ENCODE measurements around the gene LCE1F.

Gene LCE1F

DNA sequence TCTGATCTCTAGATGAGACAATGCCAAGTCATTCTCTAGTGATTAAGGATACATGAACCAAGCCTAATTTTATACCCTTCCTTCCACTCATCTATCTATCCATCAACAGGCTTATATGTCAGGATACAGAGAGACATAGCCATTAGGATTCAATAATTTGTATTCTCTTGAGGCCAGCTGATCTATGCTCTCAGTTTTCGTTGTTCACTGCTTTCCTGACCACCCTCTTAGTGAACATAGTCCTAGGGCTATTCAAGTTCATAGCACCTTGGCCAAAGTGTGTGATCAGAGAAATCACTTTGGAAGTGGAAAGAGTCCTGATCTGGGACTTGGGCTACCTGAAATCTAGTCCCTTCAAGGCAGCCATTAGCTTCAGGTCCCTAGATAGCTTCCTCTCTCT, 21.4 kb upstream of the LCE1F start:
- CTCF ChIA-PET = no interaction called here
- POLR2A ChIA-PET = no interaction called here
- no peak for DNase-seq (ENCODE audit: low read depth, low spot score)
- TF ChIP-seq CTCF (IDR thresholded peaks at IDR 0.05; ENCODE audit: insufficient read depth, low read length, missing control alignments) = no peak
- H3K4me3 ChIP-seq (ENCODE audit: low read depth, low read length) = no peak overlapping the region

DNA sequence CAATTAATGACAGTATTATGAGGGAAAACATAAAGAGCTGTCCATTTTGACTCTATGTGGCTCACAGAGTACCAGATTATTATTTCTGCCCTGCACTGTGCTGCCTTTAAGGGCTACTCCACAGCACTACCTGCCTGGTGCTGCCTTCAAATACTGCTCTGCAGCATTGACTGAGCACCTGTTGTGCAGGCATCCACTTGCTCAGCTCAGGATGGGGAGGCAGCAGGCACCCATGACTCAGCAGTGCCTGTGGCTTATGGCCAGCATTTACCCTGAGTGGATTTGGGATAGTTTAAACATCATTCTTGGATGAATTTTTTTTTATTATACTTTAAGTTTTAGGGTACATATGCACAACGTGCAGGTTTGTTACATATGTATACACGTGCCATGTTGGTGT, 18.1 kb upstream of the LCE1F start:
- no peak overlapping the region for H3K4me3 ChIP-seq (ENCODE audit: low read depth, low read length)
- ChIA-PET CTCF (no interaction called here), POLR2A (no interaction called here)
- TF ChIP-seq CTCF (IDR thresholded peaks at IDR 0.05; ENCODE audit: insufficient read depth, low read length, missing control alignments) = no peak
- no peak for DNase-seq (ENCODE audit: low read depth, low spot score)

- ChIA-PET POLR2A (no interaction called here), CTCF (no interaction called here)
- DNase-seq (ENCODE audit: low read depth, low spot score) = no peak
- TF ChIP-seq CTCF (IDR thresholded peaks at IDR 0.05; ENCODE audit: insufficient read depth, low read length, missing control alignments) = no peak
- no peak within 1 kb of the TSS for H3K4me3 ChIP-seq (ENCODE audit: low read depth, low read length)
Observed at GRCh38 chr1:152757747-152758146, 17.2 kb upstream of the LCE1F start, which contains the start of gene KPRP. TSS of gene KPRP (plus strand) at chr1:152758025. CDS start at chr1:152759589, 1,564 bp downstream.

DNA sequence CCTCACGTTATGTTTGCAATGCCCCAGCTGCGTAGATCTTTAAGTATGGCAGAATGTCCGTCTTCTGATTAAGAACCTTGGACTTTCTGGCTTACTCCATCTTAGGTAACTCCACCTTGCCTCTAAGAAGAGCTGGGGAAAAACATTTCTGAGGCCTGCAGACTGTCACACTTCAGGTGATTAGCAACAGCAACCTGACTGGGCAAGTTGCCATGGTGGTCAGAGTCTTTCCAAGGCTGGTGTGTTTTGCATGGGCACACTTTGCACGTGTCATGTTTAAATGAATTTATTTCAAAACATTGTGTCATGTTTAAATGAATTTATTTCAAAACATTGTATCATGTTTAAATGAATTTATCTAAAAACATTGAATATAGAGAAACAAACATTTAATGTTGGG, 16.3 kb upstream of the LCE1F start:
- CTCF ChIA-PET = no interaction called here
- POLR2A ChIA-PET = no interaction called here
- no peak for DNase-seq (ENCODE audit: low read depth, low spot score)
- no peak for TF ChIP-seq CTCF (IDR thresholded peaks at IDR 0.05; ENCODE audit: insufficient read depth, low read length, missing control alignments)
- no peak overlapping the region for H3K4me3 ChIP-seq (ENCODE audit: low read depth, low read length)

DNA sequence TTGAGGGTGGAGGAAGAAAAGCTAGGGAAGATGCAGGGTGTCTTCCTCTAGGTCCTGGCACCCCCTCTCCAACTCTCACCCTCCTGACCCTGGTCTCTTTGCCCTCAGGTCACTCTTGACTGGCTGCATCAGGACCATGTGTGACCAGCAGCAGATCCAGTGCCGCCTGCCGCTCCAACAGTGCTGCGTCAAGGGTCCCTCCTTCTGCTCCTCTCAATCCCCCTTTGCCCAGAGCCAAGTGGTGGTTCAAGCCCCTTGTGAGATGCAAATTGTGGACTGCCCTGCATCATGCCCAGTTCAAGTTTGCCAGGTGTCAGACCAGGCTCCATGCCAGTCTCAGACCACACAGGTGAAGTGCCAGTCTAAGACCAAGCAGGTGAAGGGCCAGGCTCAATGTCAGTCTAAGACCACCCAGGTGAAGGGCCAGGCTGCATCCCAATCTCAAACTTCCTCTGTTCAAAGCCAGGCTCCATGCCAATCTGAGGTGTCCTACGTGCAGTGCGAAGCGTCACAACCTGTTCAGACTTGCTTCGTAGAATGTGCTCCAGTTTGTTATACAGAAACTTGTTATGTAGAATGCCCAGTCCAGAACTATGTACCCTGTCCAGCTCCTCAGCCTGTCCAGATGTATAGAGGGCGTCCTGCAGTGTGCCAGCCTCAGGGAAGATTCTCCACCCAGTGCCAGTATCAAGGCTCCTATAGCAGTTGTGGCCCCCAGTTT, 15.3 kb upstream of the LCE1F start:
- no peak for TF ChIP-seq CTCF (IDR thresholded peaks at IDR 0.05; ENCODE audit: insufficient read depth, low read length, missing control alignments)
- ChIA-PET CTCF (no interaction called here), POLR2A (no interaction called here)
- H3K4me3 ChIP-seq (ENCODE audit: low read depth, low read length) = no peak overlapping the region
- no peak for DNase-seq (ENCODE audit: low read depth, low spot score)

GRCh38 chr1:152760551-152761190, 14.3 kb upstream of the LCE1F start:
- POLR2A ChIA-PET = no interaction called here
- no peak for TF ChIP-seq CTCF (IDR thresholded peaks at IDR 0.05; ENCODE audit: insufficient read depth, low read length, missing control alignments)
- CTCF ChIA-PET = no interaction called here
- DNase-seq (ENCODE audit: low read depth, low spot score) = no peak
- H3K4me3 ChIP-seq (ENCODE audit: low read depth, low read length) = no peak overlapping the region

Data from AG04449 (cell line).